Erythroblast (primary cell): Measurements from ENCODE around the gene RABL2A.
"Not testable (repeated sequence)": the region's sequence is repeated elsewhere in the genome, so short reads cannot be mapped to it uniquely, and the experiment has no call there.

Experiments
- GATA1 ChIP-seq: IDR thresholded peaks from 2 replicates; pipeline ENCODE4 v1.6.1; 2011; ENCODE audit warnings: low read depth, mild to moderate bottlenecking, control low read depth, low read length, moderate library complexity
- POLR2A ChIP-seq: IDR thresholded peaks from 2 replicates; pipeline ENCODE4 v1.6.1; 2011; ENCODE audit warnings: mild to moderate bottlenecking, low read length

DNA sequence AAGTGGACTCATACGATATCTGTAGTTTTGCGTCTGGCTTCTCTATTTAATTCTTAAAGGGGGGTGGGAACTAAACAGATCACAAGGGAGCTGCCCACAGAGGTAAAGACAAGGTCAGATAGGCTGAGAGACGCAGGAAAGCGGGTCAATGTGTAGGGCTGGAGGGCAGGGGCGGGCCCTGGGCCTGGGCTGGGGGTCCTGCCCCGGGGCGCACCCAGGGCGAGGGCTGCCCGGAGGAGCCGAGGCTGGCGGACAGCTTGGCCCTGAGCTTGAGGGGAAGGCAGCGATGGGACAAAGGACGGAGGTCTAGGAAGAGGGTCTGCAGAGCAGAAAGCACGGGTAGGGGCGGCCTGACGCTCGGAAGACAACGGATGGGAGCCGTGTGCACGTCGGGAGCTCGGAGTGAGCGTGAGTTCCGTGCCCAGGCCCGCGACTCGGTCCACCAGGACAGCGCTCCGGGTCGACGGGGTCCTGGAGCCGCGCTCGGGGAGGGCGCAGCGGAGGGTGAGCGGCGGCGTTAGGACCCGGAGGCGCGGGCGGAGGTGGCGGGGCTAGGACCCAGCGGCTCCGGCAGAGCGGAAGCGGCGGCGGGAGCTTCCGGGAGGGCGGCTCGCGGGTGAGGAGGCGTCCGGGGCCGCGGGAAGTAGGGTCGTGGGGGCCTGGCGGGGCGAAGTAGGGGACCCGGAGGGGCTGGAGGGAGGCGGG, 43.4 kb upstream of the RABL2A start:
- peak; percentile 62 for TF ChIP-seq POLR2A
- TF ChIP-seq GATA1, result not testable (repeated sequence)
